ENCODE results near the gene EPHA3.

GRCh38 chr3:89104499-89104898, 2.9 kb upstream of the EPHA3 start:
- TF ChIP-seq POLR2A (IDR thresholded peaks at IDR 0.05; ENCODE audit: low read length) = no peak
- no peak for TF ChIP-seq GATA1 (IDR thresholded peaks at IDR 0.05; ENCODE audit: low read depth, low read length)

Data from erythroblast (primary cell).